GM12801 (cell line): ENCODE measurements around the gene SLC9A4.

Experiments
- CTCF ChIP-seq: IDR thresholded peaks from one replicate; pipeline ENCODE4 v1.5.1; 2011; ENCODE audit warnings: control low read depth; ENCODE audit not compliant: insufficient read length; ENCODE audit errors: extremely low read depth

SLC9A4 gene

GRCh38 chr2:102439065-102439695 is 33.8 kb upstream of the SLC9A4 start:
- no peak for TF ChIP-seq CTCF

GRCh38 chr2:102442967-102443828 is 29.8 kb upstream of the SLC9A4 start:
- no peak for TF ChIP-seq CTCF

GRCh38 chr2:102444233-102444632 is 28.8 kb upstream of the SLC9A4 start:
- TF ChIP-seq CTCF = no peak

- TF ChIP-seq CTCF = no peak
Observed at GRCh38 chr2:102446936-102447335, 26.1 kb upstream of the SLC9A4 start.

GRCh38 chr2:102449370-102449974 is 23.6 kb upstream of the SLC9A4 start:
- TF ChIP-seq CTCF = no peak

GRCh38 chr2:102451968-102452367 is 21.1 kb upstream of the SLC9A4 start:
- TF ChIP-seq CTCF = no peak

GRCh38 chr2:102453501-102453900 is 19.5 kb upstream of the SLC9A4 start:
- TF ChIP-seq CTCF = no peak
